Progenitor cell of endocrine pancreas (in vitro differentiated cells): Measurements from ENCODE around the gene SLC25A42. TPM values are rescaled to one million over a fixed set of nuclear protein-coding genes. Genes with fewer than 3 reads are reported as not detected.
A peak's percentile ranks its signal among the peaks of the same experiment; 100 is the strongest.

Experiments
- DNase-seq: peaks from one replicate; pipeline ENCODE4 v3.0.0; 2021; ENCODE audit warnings: low spot score; ENCODE audit not compliant: unreplicated experiment
- H3K27ac Mint-ChIP-seq: 2 replicates; pipeline ENCODE4 v1.8.0; 2021; ENCODE audit warnings: mild to moderate bottlenecking, moderate library complexity, mixed read lengths
- H3K27me3 Mint-ChIP-seq: 2 replicates; pipeline ENCODE4 v1.8.0; 2021; ENCODE audit warnings: mixed read lengths
- H3K36me3 Mint-ChIP-seq: 2 replicates; pipeline ENCODE4 v1.8.0; 2022; ENCODE audit warnings: mixed read lengths; ENCODE audit not compliant: insufficient read depth
- H3K4me1 Mint-ChIP-seq: 2 replicates; pipeline ENCODE4 v1.8.0; 2021; ENCODE audit warnings: low read depth, mixed read lengths
- H3K4me3 Mint-ChIP-seq: 2 replicates; pipeline ENCODE4 v1.8.0; 2021; ENCODE audit warnings: low read depth, mild to moderate bottlenecking, moderate library complexity, mixed read lengths
- H3K9me3 Mint-ChIP-seq: 2 replicates; pipeline ENCODE4 v1.8.0; 2021; ENCODE audit warnings: low read depth, mixed read lengths
- total RNA-seq: library from RNA; stranded (reverse); gene quantifications from 2 replicates; pipeline ENCODE4 v1.2.1, GENCODE V29; 2021
- TF ChIP-seq, protein P1 (sequence below): fragments of 200-600 bp; sonication (generic); IDR thresholded peaks from one replicate; pipeline ENCODE4 v1.5.0; 2021; ENCODE audit warnings: antibody characterized with exemption, mild to moderate bottlenecking; ENCODE audit not compliant: unreplicated experiment

SLC25A42 gene
- total RNA-seq, 1 donor from 2014 or later, result 10.5 TPM

DNA sequence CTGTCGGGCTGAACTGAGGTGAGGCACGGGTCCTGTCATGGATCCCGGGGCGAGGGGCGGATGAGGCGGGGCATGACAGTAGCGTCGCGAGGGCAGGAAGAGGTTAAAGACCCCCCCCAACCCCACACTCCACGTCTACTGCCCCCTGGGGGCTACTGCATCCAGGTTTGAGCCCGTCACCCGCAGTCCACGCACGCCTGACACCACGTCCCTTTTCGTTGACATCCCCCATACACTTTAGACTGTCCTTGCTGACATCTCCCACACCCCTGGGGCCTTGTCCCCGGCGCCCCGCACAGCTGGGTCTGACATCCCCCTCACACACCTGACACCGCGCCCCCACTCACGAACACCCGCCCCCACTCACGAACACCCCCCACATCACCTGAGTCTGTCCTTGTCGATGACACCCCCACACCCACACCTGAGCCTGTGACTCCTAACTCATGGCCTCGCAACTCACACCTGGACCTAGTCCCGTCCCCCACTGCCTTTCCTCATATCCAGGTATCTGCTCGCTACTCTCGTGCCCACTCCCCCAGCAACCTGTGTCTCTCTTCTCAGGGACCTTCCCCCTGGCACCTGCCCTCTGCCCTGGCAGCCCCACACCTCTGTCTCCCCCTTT, 416 bp downstream of the SLC25A42 start:
- Mint-ChIP-seq H3K27ac (peak overlapping the region; percentile 81), H3K36me3 (peaks cover 2% of the 10 kb centered on the region), H3K4me1 (peaks cover 11% of the 10 kb centered on the region), H3K4me3 (peak overlapping the region; percentile 74), H3K9me3 (no peaks in the 10 kb centered on the region), H3K27me3 (peaks cover 10% of the 10 kb centered on the region)
- DNase-seq, result no peak
- TF ChIP-seq, protein P1, sequence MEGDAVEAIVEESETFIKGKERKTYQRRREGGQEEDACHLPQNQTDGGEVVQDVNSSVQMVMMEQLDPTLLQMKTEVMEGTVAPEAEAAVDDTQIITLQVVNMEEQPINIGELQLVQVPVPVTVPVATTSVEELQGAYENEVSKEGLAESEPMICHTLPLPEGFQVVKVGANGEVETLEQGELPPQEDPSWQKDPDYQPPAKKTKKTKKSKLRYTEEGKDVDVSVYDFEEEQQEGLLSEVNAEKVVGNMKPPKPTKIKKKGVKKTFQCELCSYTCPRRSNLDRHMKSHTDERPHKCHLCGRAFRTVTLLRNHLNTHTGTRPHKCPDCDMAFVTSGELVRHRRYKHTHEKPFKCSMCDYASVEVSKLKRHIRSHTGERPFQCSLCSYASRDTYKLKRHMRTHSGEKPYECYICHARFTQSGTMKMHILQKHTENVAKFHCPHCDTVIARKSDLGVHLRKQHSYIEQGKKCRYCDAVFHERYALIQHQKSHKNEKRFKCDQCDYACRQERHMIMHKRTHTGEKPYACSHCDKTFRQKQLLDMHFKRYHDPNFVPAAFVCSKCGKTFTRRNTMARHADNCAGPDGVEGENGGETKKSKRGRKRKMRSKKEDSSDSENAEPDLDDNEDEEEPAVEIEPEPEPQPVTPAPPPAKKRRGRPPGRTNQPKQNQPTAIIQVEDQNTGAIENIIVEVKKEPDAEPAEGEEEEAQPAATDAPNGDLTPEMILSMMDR, result peak; percentile 50

DNA sequence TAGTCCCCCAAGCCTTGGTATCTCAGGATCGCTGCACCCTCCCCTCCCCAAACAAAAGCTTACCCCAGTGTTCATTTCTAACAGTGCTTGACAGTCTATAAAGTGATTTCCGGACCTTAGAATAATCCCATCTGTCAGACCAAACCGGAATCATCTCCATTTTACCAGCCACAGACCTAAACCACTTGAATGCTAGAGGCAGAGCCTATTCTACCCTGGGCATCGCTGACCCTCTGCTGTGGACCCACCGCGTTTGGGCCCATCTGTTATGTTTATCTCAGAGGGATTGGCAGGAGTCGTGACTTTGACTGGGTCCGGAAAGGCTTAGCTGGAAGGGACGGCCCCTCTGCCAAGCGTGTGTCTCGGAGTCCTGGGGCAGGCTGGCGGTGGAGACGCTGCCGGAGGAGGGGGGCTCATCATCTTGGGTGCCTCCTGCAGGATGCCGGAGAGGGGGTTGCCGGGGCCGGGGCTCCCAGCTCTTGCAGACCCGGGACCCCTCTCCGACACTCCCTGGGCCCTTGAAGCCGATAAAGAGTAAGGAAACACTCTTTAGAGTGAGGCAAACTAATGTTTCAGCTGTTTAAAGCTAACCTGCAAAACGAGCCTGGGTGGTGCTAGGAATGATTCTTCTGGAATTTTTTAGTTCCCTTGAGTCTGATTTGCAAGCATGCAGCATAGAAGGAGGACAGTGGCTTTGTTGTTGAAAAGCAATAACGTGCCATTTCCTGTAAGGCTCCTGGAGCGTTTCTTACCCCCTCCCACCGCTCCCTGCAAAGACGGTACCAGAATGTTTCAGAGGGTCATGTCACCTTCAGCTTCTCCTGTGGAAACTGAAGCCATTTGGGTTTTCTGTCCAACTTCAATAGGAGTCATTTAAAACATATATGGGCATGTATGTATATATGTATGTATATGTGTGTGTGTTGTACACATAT, 1.3 kb downstream of the SLC25A42 start:
- Mint-ChIP-seq H3K4me1 (peaks cover 11% of the 10 kb centered on the region), H3K9me3 (no peaks in the 10 kb centered on the region), H3K36me3 (no peaks in the 10 kb centered on the region), H3K4me3 (peak overlapping the region; percentile 74), H3K27me3 (peaks cover 10% of the 10 kb centered on the region), H3K27ac (no peak overlapping the region)
- DNase-seq, result no peak
- TF ChIP-seq, protein P1, result no peak

DNA sequence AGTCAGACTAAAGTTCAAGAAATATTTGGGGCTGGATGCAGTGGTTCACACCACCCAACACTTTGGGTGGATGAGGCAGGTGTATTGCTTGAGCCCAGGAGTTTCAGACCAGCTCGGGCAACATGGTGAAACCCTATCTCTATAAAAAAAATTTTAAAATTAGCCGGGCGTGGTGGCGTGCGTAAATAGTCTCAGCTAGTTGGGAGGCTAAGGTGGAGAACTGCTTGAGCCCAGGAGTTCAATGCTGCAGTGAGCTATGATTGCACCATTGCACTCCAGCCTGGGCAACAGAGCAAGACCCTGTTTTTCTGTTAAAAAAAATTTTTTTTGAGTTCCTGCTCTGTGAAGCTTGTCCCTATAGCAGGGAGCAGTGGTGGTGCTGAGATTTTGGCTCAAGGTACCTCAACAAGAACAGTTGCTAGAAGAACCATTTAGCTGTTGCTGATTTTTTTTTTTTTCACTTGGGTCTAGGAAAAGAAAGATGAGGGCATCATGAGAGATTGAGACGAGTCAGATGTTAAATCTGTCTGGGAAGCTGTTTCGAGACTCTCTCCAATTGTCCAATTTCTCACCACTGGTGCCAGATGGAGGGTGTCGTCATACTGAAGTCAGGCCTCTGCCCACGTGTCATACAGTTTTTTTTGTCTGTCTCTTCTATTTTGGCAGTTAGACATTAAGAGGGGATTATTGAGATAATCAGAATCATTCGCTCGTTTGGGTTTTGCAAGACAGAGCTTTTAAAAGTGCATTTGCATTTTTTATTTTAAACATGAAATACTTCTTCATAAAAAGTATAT, 3.7 kb downstream of the SLC25A42 start:
- H3K36me3 Mint-ChIP-seq, result no peaks in the 10 kb centered on the region
- no peaks in the 10 kb centered on the region for H3K9me3 Mint-ChIP-seq
- H3K4me3 Mint-ChIP-seq, result no peak overlapping the region
- peaks cover 10% of the 10 kb centered on the region for H3K27me3 Mint-ChIP-seq
- H3K27ac Mint-ChIP-seq, result no peak overlapping the region
- DNase-seq, result no peak
- peaks cover 10% of the 10 kb centered on the region for H3K4me1 Mint-ChIP-seq
- TF ChIP-seq, protein P1, result no peak

DNA sequence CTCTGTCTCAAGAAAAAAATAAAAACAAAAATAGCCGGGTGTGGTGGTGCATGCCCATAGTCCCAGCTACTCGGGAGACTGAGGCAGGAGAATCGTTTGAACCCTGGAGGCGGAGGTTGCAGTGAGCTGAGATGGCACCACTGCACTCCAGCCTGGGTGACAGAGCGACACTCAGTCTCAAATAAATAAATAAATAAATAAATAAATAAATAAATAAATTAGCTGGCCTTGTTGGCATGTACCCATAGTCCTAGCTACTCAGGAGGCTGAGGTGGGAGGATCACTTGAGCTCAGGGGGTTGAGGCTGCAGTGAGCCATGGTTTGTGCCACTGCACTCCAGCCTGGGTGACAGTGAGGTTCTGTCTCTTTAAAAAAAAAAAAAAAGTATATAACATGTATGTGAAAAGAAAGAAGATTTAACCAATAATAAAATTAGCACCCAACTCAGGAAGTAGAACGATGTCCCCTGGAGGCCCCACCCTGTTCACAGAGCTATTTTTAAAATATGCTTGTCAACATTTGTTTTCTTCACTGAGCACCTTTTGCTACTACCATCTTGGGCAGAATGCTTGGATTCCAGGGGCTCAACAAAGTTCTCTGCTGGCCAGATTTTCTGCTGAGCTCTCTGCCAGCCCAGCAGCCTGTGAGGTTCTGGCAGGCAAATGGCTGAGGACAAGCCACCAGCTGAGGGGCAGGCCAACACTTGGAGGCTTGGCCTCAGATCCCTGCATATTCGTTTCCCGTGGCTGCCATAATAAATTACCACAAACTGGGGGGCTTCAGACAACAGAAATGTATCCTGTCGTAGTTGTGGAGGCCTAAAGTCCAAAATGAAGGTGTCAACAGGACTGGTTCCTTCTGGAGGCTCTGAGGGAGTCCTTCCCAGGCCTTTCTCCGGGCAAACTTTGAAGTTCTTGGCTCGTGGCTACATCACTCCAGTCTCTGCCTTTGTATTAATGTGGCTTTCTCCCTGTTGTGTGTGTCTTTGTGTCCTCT, 5.2 kb downstream of the SLC25A42 start:
- Mint-ChIP-seq H3K36me3 (no peaks in the 10 kb centered on the region), H3K27me3 (peaks cover 10% of the 10 kb centered on the region), H3K9me3 (no peaks in the 10 kb centered on the region), H3K4me1 (peaks cover 12% of the 10 kb centered on the region), H3K27ac (no peak overlapping the region), H3K4me3 (no peak overlapping the region)
- TF ChIP-seq, protein P1, result no peak
- no peak for DNase-seq
